Mammary epithelial cell (primary cell): ENCODE measurements around the gene CEACAM8.

Experiments used
- CTCF ChIP-seq, 2 donors: IDR thresholded peaks in 1 of 2; conservative IDR thresholded peaks in 1 of 2; 2 replicates each; pipeline ENCODE4 v1.5.1; 2011 to 2012; ENCODE audit warnings: inconsistent platforms in 2 of 2, low read length in 2 of 2, mild to moderate bottlenecking in 2 of 2, control low read depth in 1 of 2, low read depth in 1 of 2; ENCODE audit not compliant: insufficient read depth in 1 of 2; ENCODE audit errors: extremely low read depth in 1 of 2
- EZH2 ChIP-seq: IDR thresholded peaks from 2 replicates; pipeline ENCODE4 v1.6.1; 2012; ENCODE audit warnings: low read length, inconsistent platforms, borderline replicate concordance

- TF ChIP-seq CTCF (conservative IDR thresholded peaks at IDR 0.05 in 1 of 2, IDR thresholded peaks at IDR 0.05 in 1 of 2; ENCODE audit: extremely low read depth in 1 of 2, insufficient read depth in 1 of 2, low read depth in 1 of 2, low read length in 2 of 2) (no peak), EZH2 (no peak)
These were observed 39.4 kb downstream of the CEACAM8 start for GRCh38 chr19:42555317-42555716.
